ENCODE results near the gene MINK1. TPM values are rescaled to one million over a fixed set of nuclear protein-coding genes. Genes with fewer than 3 reads are reported as not detected.
"Not testable (repeated sequence)": the region's sequence is repeated elsewhere in the genome, so short reads cannot be mapped to it uniquely, and the experiment has no call there.

MINK1 gene
- total and polyA plus RNA-seq, 5 donors, result 31.1 to 54.7 (median 48.8) TPM

DNA sequence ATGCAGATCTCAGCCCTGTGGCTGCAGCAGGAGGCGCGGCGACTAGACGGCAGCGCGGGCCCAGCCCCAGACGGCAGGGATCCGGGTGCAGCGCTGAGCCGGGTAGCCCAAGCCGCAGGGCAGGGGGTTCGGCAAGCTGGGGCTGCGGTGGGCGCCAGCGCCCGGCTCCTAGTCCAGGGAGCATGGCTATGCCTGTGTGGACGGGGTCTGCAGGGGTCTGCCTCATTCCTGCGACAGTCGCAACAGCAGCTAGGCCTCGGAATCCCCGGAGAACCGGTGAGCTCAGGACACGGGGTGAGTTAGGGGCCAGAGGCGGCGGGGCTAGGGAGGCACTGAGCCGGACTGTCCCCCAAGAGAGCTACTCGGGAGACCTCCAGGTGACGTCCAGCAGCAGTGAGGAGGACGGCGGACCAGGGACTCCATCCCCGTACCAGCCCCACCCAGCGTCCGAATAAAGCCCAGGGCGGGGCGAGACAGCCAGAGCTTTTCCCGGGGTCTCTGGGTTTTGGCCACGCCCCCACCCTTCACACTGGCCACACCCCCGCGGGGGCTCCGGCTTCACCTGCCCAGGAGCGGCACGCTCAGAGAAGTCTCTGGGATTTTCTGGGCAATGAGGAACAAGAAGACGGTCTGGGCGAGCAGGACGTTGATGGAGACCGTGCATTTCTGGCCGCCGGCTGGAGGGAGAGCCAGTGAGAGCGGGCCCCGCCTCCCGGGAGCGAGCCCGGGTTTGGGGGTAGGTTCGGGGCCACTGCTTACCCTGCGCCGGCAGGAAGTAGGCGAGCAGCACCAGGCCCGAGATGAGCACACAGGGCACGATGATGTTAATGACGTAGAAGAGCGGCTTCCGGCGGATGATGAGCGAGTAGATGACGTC lies 67.3 kb downstream of the MINK1 start:
- H3K27ac ChIP-seq (ENCODE audit: low read length), result no peak overlapping the region
- H3K4me1 ChIP-seq (ENCODE audit: control insufficient read depth, insufficient read depth, low read length), result no peaks in the 10 kb centered on the region
- no peak overlapping the region for H3K4me3 ChIP-seq (ENCODE audit: low read length)
- intact Hi-C loops (cut with DNase I), result no loop called here
- H3K27me3 ChIP-seq (ENCODE audit: control insufficient read depth, insufficient read depth), result no peaks in the 10 kb centered on the region
- no peaks in the 10 kb centered on the region for H3K9me3 ChIP-seq (ENCODE audit: control insufficient read depth, low read length)
- WGBS, result 39% methylated on average over 65 of the region's 65 CpGs
- DNase-seq, result peak; percentile 45 to 77 (median 68)
- peak in 1 of 2 donors; percentile 3 for ATAC-seq

GRCh38 chr17:4901108-4901647 lies 68.0 kb downstream of the MINK1 start:
- no peak for DNase-seq
- Histone ChIP-seq H3K27ac (ENCODE audit: low read length) (peak overlapping the region; percentile 20), H3K27me3 (ENCODE audit: control insufficient read depth, insufficient read depth) (no peaks in the 10 kb centered on the region), H3K9me3 (ENCODE audit: control insufficient read depth, low read length) (no peaks in the 10 kb centered on the region), H3K4me3 (ENCODE audit: low read length) (no peak overlapping the region), H3K4me1 (ENCODE audit: control insufficient read depth, insufficient read depth, low read length) (no peaks in the 10 kb centered on the region)
- intact Hi-C loops (cut with DNase I), result no loop called here
- no peak for ATAC-seq
- 65% methylated on average over 37 of the region's 37 CpGs for WGBS

- H3K27ac ChIP-seq (ENCODE audit: low read length), result peak overlapping the region; percentile 78
- no peaks in the 10 kb centered on the region for H3K27me3 ChIP-seq (ENCODE audit: control insufficient read depth, insufficient read depth)
- intact Hi-C loops (cut with DNase I), result no loop called here
- peak; percentile 65 to 89 (median 85) for DNase-seq
- H3K4me1 ChIP-seq (ENCODE audit: control insufficient read depth, insufficient read depth, low read length), result no peaks in the 10 kb centered on the region
- ATAC-seq, result peak; percentile 34 to 49
- H3K9me3 ChIP-seq (ENCODE audit: control insufficient read depth, low read length), result no peaks in the 10 kb centered on the region
- peak overlapping the region; percentile 1 for H3K4me3 ChIP-seq (ENCODE audit: low read length)
- WGBS, result 52% methylated on average over 48 of the region's 48 CpGs
Observed at GRCh38 chr17:4901648-4902344, 68.7 kb downstream of the MINK1 start.

DNA sequence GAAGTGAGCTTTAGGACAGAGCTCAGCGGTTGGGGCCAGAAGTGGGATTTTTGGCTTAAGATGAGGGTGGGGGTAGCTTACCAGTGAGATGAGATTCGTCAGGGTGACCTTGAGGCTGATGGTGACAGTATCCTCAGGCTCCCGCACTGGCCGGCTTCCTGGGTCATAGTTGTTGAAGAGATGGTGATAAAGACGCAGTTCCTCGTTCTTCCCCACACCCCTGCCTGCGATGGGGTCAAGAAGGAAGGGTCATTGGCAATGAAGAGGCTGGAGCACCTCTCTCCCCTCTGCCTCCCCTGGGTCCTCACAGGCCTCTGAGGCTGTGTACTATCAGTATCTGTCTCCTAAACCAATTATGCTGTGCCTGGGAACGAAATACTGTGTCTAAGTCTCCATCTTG lies 69.4 kb downstream of the MINK1 start:
- ATAC-seq (no peak), DNase-seq (peak in 1 of 3 donors; percentile 50)
- 39% methylated on average over 8 of the region's 8 CpGs for WGBS
- Histone ChIP-seq H3K27ac (ENCODE audit: low read length) (peak overlapping the region; percentile 78), H3K4me1 (ENCODE audit: control insufficient read depth, insufficient read depth, low read length) (no peaks in the 10 kb centered on the region), H3K4me3 (ENCODE audit: low read length) (peak overlapping the region; percentile 1), H3K9me3 (ENCODE audit: control insufficient read depth, low read length) (no peaks in the 10 kb centered on the region), H3K27me3 (ENCODE audit: control insufficient read depth, insufficient read depth) (no peaks in the 10 kb centered on the region)
- intact Hi-C loops (cut with DNase I), result no loop called here

GRCh38 chr17:4903051-4903818 lies 70.1 kb downstream of the MINK1 start, which contains the start of gene CHRNE:
Gene CHRNE (minus strand): TSS chr17:4903098. CDS start chr17:4903063, 35 bp downstream.
- Histone ChIP-seq H3K4me3 (ENCODE audit: low read length) (peak within 1 kb of the TSS; percentile 1), H3K4me1 (ENCODE audit: control insufficient read depth, insufficient read depth, low read length) (no peaks in the 10 kb centered on the region), H3K27ac (ENCODE audit: low read length) (peak within 1 kb of the TSS; percentile 78), H3K9me3 (ENCODE audit: control insufficient read depth, low read length) (no peaks in the 10 kb centered on the region), H3K27me3 (ENCODE audit: control insufficient read depth, insufficient read depth) (no peaks in the 10 kb centered on the region)
- DNase-seq (peak; percentile 70 to 86 (median 82)), ATAC-seq (peak; percentile 26 to 40)
- intact Hi-C loops (cut with DNase I), result no loop called here
- 15% methylated on average over 10 of the region's 10 CpGs for WGBS

- H3K27ac ChIP-seq (ENCODE audit: low read length); ATAC-seq; H3K27me3 ChIP-seq (ENCODE audit: control insufficient read depth, insufficient read depth); H3K9me3 ChIP-seq (ENCODE audit: control insufficient read depth, low read length); H3K4me1 ChIP-seq (ENCODE audit: control insufficient read depth, insufficient read depth, low read length); DNase-seq; H3K4me3 ChIP-seq (ENCODE audit: low read length): not testable (repeated sequence)
- intact Hi-C loops (cut with DNase I), result loop anchor here in 2 of 4 donors (5.0 kb wide), 3 partner anchors 36 to 156 kb away; partner anchors contain the start of genes CAMTA2 (in 1 of the 2), RNF167 (in 1 of the 2) and SLC25A11 (in 1 of the 2)
Observed at GRCh38 chr17:4906642-4907041, 73.5 kb downstream of the MINK1 start.

DNA sequence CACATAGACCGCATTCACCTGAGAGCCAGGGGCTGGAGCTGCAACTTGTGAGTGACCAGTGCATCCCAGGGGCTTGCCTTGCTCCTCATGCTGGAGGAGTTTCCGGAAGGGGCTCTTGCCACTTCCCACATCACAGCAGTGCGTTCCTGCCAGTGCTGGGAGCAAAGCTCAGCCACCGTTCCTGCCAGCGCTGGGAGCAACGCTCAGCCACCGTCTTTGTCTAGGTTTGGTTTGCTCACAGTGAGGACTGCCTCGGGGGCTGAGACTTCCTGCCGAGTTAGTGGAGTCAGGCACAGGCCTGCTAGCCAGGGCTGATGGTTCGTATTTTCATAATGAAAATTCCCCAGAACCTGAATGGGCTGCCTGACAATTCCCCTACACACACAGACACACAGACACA lies 75.2 kb downstream of the MINK1 start:
- 44% methylated on average over 10 of the region's 10 CpGs for WGBS
- no peaks in the 10 kb centered on the region for H3K9me3 ChIP-seq (ENCODE audit: control insufficient read depth, low read length)
- intact Hi-C loops (cut with DNase I), result loop anchor here in 2 of 4 donors (2.0 to 5.0 kb wide), 4 partner anchors 34 to 154 kb away; partner anchors contain the start of genes CAMTA2 (in 1 of the 2), RNF167 (in 1 of the 2) and SLC25A11 (in 1 of the 2)
- peak in 2 of 3 donors; percentile 62 to 65 for DNase-seq
- H3K4me1 ChIP-seq (ENCODE audit: control insufficient read depth, insufficient read depth, low read length), result no peaks in the 10 kb centered on the region
- H3K27me3 ChIP-seq (ENCODE audit: control insufficient read depth, insufficient read depth), result no peaks in the 10 kb centered on the region
- H3K4me3 ChIP-seq (ENCODE audit: low read length), result no peak overlapping the region
- ATAC-seq, result peak; percentile 43 to 45
- H3K27ac ChIP-seq (ENCODE audit: low read length), result peak overlapping the region; percentile 57

DNA sequence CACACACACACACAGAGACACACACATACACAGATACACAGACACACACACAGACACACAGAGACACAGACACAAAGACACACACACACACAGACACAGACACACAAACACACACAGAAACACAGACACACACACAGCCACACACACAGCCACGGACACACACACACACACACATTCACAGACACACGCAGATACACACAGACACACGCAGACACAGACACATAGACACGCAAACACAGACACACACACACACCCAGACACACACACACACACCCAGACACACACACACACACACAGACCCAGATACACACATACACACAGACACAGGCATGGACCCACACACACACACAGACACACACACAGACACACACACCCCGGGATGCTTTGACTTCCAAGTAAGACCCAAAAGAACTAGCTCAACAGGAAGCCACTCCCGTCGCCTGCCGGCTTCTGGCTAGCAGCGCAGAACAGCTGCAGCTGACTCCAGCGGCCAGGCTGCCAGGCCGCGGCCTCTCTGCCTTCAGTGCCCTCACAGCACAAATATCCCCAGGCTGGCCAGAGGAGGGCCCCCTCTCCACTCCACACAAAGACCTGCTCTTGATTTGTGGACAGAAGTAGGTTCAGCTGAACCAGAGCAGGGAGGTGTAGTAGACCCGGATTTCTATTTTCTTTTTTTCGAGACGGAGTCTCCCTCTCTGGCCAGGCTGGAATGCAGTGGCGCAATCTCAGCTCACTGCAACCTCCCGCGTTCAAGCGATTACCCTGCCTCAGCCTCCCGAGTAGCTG lies 75.8 kb downstream of the MINK1 start:
- no peaks in the 10 kb centered on the region for H3K27me3 ChIP-seq (ENCODE audit: control insufficient read depth, insufficient read depth)
- no peaks in the 10 kb centered on the region for H3K4me1 ChIP-seq (ENCODE audit: control insufficient read depth, insufficient read depth, low read length)
- ATAC-seq, result peak; percentile 97
- H3K9me3 ChIP-seq (ENCODE audit: control insufficient read depth, low read length), result no peaks in the 10 kb centered on the region
- H3K4me3 ChIP-seq (ENCODE audit: low read length), result no peak overlapping the region
- DNase-seq, result peak; percentile 92 to 97 (median 96)
- peak overlapping the region; percentile 57 for H3K27ac ChIP-seq (ENCODE audit: low read length)
- intact Hi-C loops (cut with DNase I), result loop anchor here in 2 of 4 donors (2.0 to 5.0 kb wide), 4 partner anchors 33 to 153 kb away; partner anchors contain the start of genes CAMTA2 (in 1 of the 2), RNF167 (in 1 of the 2) and SLC25A11 (in 1 of the 2)
- 19% methylated on average over 20 of the region's 20 CpGs for WGBS

- H3K27ac ChIP-seq (ENCODE audit: low read length), result no peak overlapping the region
- no peaks in the 10 kb centered on the region for H3K9me3 ChIP-seq (ENCODE audit: control insufficient read depth, low read length)
- H3K27me3 ChIP-seq (ENCODE audit: control insufficient read depth, insufficient read depth), result no peaks in the 10 kb centered on the region
- intact Hi-C loops (cut with DNase I), result loop anchor here in 1 of 4 donors (5.0 kb wide), 1 partner anchor 73 kb away; the partner anchor contains the start of gene CAMTA2
- no peak for DNase-seq
- H3K4me1 ChIP-seq (ENCODE audit: control insufficient read depth, insufficient read depth, low read length), result no peaks in the 10 kb centered on the region
- WGBS, result 88% methylated on average over 1 of the region's 1 CpG
- ATAC-seq, result no peak
- H3K4me3 ChIP-seq (ENCODE audit: low read length), result no peak overlapping the region
Observed at GRCh38 chr17:4913994-4914393, 80.9 kb downstream of the MINK1 start.
